ENCODE data around the gene PSMC4.
A peak's percentile ranks its signal among the peaks of the same experiment; 100 is the strongest.

The PSMC4 gene

DNA sequence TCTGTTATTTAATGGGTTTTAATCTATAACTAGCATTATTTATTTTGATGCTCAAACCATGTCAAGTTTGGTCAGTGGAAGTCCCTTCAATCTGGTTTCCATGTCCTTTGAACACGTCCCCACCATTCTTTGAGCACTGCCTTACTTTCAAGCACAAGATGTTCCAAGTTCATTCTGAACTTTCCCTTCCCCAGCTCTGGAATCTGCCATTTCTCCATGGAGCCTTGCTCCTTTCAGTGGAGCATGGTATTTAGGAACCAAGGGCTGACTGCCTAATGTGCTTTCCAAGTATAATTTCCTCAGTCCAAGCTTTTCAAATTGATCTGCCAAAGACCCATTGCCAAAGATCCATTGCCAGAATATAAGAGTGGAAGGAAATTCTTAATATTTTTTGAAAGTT is 24.8 kb downstream of the PSMC4 start:
- DNase-seq, result no peak

DNA sequence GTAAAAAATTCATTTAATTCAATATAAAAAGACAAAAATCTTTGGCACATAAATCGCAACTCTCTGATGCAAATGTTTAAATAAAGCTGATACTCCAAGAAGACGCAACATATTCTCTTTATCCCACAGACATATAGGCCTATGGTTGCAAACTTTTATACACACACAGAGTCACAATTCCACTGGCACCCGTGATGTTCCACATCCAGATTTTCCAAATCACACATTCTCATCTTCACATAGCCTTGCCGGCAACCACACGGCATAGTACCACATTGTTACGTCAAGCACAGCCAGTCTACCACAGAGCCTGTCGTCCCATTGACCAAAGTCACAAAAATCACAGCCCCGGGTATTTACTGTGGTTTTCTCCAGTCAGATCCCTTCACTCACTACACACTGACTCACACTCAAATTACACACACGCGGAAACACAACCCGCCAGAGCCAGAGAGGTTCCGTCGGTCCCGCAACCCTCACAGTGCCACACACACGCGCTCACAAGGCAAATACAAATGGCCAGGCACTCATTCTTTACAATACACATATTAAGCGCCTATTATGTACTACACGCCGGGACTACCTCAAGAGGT is 25.3 kb downstream of the PSMC4 start:
- peak; percentile 57 for DNase-seq

DNA sequence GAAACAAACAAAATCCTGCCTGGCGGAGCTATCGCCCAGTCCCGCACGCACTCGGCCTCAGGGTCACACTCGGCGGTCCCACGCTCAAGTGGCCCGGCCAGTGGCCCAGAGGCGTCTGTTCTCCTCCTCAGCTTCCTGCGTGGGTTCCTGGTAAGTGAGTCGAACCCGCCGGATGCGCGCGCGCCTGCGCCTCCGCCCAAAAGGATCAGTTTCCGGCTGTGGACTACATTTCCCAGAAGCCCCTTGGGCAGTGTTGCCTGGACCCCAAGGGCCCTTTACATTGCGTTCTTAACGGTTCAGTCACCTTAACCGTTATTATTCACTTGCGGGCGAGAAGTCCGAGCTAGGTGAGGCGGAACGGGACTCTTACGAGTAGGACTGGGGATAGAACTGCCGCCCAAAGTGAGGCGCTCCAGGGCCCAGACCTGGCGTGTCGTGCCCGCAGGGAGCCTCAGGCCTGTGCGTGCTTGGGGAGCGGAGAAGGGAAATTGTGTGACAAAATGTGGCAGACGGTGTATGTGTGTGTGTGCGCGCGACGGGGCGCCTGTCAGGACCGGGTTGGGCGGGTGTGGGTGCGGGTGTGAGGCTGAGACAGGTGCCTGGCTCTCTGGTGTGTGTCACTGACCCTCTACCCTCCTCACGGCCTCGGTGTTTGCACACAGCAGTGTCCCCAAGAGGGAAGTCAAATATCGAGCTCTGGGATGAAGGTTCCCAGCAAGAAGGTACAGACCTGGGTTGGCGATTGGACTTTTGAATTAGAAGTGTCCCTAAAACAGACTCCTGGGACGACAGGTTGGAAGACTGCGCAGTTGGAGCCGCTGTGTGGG is 26.1 kb downstream of the PSMC4 start, which contains the start of gene ZNF546:
TSS of gene ZNF546 (plus strand) at position 250 of the 827 bp plus-strand sequence. CDS start 1,267 bp downstream, outside the sequence.
- peak; percentile 86 for DNase-seq

DNA sequence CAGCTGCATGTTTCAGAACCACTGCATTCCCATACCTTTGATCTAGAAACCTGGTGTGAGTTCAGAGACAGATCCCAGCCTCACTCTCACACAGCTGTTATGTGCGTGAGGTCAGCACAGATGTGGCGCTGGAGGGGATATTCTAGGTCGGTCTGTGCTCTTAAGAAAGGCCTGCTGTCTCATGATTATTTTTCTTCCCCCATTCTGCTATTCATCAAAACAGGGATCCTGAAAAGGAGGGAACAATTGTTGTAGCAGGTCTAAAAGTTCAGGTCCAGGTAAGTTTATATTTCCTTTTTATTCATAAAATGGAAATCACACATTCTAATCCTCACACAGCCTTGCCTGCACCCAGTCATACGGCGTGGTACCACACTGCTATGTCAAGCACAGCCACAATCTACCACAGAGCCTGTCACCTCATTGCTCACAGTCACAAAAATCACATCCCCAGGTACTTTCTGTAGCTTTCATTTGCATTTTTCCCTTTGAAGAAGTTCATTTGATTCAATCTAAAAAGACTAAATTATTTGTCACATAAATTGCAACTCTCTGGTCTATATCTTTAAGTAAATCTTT is 26.8 kb downstream of the PSMC4 start:
- DNase-seq, result peak; percentile 4

DNA sequence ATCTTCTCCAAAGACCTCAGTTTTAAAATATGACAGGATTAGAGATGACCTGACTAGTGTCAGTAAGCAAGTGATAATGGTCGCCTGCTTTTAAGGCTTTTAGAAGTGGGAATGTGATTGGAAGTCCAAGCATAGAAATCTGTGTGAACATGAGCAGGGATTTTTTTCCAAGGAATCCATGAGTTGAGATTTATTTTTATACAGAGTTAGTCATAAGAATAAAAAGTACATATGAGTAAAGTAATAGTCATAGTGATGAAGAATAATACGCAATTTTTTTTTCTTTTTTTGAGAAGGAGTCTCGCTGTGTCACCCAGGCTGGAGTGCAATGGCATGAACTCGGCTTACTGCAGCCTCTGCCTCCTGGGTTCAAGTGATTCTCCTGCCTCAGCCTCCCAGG is 27.5 kb downstream of the PSMC4 start:
- DNase-seq, result peak; percentile 3

DNA sequence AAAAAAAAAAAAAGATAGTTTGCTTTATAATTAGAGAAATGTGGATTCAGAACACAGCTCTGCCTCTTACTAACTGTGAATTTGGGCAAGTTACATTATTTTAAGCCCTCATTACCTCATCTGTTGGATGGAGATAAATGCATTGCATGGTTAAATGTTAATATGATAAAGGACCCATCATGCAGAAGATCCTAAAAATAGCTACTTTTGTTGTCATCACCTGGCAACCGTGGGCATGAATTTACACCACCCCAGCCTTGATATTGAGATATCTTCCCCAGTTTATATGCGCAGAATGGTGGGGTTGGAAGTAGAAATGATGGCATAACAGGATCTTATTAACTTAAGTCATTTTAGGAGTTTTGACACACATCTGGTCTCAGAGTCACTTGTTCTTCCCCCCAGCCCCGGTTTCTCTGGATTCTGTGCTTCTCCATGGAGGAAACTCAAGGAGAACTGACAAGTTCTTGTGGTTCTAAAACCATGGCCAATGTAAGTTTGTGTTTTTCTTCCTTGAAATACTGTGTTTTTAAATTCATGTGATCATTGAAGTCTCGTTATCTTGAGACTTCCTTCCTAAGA is 34.8 kb downstream of the PSMC4 start:
- DNase-seq, result no peak

DNA sequence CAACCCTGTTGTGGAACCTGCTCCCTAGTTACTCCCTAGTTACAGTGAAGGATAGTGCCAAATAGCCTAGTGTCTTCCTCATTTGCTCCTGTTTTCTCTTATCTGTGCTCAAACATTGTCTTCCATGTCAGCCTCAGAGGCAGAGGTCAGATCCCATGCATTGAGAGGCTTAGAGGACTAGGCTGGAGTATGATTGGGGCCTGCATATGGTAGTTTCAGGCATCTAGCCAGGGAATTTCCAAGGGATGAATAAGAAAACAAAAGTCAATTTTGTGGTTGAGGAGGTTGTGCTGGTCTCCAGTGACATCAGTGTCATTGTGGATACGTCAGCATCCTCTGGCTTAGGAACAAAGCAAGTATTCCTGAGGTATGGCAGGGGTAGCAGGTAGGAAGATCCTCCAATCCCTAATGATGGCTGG is 35.3 kb downstream of the PSMC4 start:
- peak; percentile 62 for DNase-seq

DNA sequence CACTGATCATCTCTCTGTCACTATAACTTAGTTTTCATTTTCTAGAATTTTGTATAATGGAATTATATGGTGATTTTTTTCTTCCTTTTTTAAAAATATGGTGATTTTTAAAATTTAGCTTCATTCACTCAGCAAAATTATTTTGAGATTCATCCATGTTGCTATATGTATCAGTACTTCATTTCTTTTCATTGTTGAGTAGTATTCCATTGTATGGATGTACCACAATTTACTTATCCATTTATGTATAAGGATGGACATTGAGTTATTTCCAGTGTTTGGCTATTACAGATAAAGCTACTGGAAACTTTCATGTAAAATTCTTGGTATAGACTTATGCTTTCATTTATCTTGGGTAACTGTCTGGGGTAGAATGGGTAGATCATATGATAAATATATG is 38.7 kb downstream of the PSMC4 start:
- DNase-seq, result no peak

DNA sequence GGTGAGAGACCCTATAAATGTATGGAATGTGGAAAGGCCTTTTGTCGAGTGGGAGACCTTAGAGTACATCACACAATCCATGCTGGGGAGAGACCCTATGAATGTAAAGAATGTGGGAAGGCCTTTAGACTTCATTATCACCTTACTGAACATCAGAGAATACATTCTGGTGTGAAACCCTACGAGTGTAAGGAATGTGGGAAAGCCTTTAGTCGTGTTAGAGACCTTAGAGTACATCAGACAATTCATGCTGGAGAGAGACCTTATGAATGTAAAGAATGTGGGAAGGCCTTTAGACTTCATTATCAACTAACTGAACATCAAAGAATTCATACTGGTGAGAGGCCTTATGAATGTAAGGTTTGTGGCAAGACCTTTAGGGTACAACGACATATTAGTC is 43.0 kb downstream of the PSMC4 start:
- DNase-seq, result no peak

DNA sequence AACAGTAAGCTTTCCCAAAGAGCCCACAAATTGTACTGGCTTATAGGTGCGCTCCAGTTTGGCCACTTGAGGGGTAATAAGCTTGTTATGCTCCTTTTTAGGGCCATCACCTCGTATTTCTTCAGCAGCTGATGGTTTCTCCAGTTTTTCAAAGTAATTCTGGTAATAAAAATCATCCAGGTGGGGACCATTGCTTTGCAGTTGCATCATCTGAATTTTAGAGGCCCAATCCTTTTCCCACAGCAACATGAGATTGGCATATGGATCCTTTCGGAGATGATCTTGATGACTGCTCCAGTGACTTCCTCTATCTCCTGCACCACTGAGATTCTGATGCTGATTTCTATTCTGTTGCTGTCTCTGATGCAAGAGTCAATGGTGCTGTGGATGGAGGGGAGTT is 53.0 kb downstream of the PSMC4 start:
- DNase-seq, result no peak

DNA sequence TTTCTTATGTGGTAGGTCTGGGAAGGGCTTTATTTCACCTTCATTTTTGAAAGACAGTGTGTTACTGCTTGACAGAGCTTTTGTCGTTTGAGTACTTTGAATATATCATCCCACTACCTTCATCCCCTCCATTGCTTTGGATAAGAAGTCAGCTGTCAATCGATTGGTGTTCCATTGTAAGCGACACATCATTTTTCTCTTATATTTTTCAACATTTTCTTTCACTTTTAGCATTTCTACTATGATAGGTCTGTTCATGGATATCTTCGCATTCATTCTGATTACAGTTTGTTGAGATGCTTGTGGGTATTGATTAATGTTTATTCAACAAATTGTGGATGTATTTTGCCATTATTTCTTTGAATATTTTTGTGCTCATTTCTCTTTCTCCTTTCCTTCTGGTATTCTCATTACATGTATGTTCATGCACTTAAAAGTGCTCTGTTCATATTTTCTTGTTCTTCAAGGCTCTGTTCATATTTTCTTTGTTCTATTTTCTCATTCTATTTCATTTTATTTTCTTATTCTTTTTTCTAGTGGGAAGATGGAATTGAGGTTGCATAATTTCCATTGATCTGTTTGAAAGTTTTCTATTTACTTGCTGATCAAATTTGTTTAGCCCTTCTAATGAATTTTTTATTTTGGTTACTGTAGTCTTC is 55.1 kb downstream of the PSMC4 start:
- no peak for DNase-seq

DNA sequence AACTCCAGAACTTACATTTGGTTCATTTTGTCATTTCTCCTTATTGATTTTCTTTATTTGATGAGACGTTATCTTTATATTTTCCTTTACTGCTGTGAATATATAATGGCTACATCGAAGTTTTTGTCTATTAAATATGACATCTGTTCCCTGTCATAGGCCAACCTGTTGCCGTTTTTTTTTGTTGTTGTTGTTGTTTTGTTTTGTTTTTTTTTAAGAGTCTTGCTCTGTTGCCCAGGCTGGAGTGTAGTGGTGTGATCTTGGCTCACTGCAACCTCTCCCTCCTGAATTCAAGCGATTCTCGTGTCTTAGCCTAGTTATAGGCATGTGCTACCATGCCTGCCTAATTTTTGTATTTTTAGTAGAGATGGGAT is 55.6 kb downstream of the PSMC4 start:
- DNase-seq, result no peak
